IMR-90 (cell line): ENCODE measurements around the gene TMEM25. TPM values are rescaled to one million over a fixed set of nuclear protein-coding genes. Genes with fewer than 3 reads are reported as not detected.

Experiments
- ATAC-seq: fragments of 200-7000 bp; cut with Tn5 transposase; 2 replicates; pipeline ENCODE4 v1.9.1; 2020; ENCODE audit warnings: low read depth, mild to moderate bottlenecking, moderate library complexity
- BruUV-seq: library from RNA; stranded (reverse); fragments of 400-500 nt; replicated peaks from 2 replicates; lab custom pipeline; 2021; lab: Mats Ljungman, UMichigan
- CTCF ChIA-PET: fragments of 300-600 bp; formaldehyde crosslinking; extraction: SDS; loops from one replicate; lab custom pipeline; 2021; ENCODE audit warnings: antibody characterized with exemption; lab: Yijun Ruan, JAX
- POLR2A ChIA-PET: fragments of 300-600 bp; sonication (Branson Sonifier 250); formaldehyde crosslinking; loops from one replicate; lab custom pipeline; 2022; ENCODE audit warnings: antibody characterized with exemption; ENCODE audit not compliant: unreplicated experiment; lab: Charles Lee
- DNase-seq: peaks from one replicate; pipeline ENCODE4 v3.0.0; 2013
- H2AFZ ChIP-seq: replicated peaks from 2 replicates; pipeline ENCODE3; 2013; ENCODE audit warnings: low read length, mild to moderate bottlenecking; ENCODE audit not compliant: poor library complexity
- H2AK5ac ChIP-seq: 2 replicates; pipeline ENCODE4 v1.6.1; 2013; ENCODE audit warnings: low read depth, low read length, inconsistent platforms
- H2AK9ac ChIP-seq: replicated peaks from 2 replicates; pipeline ENCODE3; 2013; ENCODE audit warnings: mild to moderate bottlenecking, low read depth, low read length, moderate library complexity; ENCODE audit not compliant: poor library complexity
- H2BK120ac ChIP-seq: 2 replicates; pipeline ENCODE4 v1.6.1; 2013; ENCODE audit warnings: low read depth, low read length, inconsistent platforms
- H2BK15ac ChIP-seq: 3 replicates; pipeline ENCODE4 v1.6.1; 2013; ENCODE audit warnings: low read depth, low read length, inconsistent platforms
- H2BK20ac ChIP-seq: 2 replicates; pipeline ENCODE4 v1.6.1; 2013; ENCODE audit warnings: low read depth, mild to moderate bottlenecking, inconsistent platforms, low read length, moderate library complexity
- H2BK5ac ChIP-seq: 2 replicates; pipeline ENCODE4 v1.6.1; 2013; ENCODE audit warnings: mild to moderate bottlenecking, low read depth, low read length, inconsistent platforms; ENCODE audit not compliant: poor library complexity, severe bottlenecking
- H3K14ac ChIP-seq: replicated peaks from 2 replicates; pipeline ENCODE4 v1.6.1; 2013; ENCODE audit warnings: low read depth, low read length, inconsistent platforms
- H3K18ac ChIP-seq: 2 replicates; pipeline ENCODE4 v1.6.1; 2013; ENCODE audit warnings: low read depth, low read length, control low read depth
- H3K23ac ChIP-seq: 2 replicates; pipeline ENCODE4 v1.6.1; 2013; ENCODE audit warnings: low read depth, low read length, inconsistent platforms
- H3K27ac ChIP-seq: 2 replicates; pipeline ENCODE4 v1.5.1; 2013; ENCODE audit warnings: mild to moderate bottlenecking, control low read depth, low read length; ENCODE audit not compliant: insufficient read depth
- H3K27me3 ChIP-seq: 2 replicates; pipeline ENCODE4 v1.6.1; 2013; ENCODE audit warnings: low read length; ENCODE audit not compliant: control insufficient read depth, insufficient read depth
- H3K36me3 ChIP-seq: 2 replicates; pipeline ENCODE4 v1.6.1; 2013; ENCODE audit warnings: low read length, mixed read lengths; ENCODE audit not compliant: control insufficient read depth, insufficient read depth
- H3K4ac ChIP-seq: 2 replicates; pipeline ENCODE4 v1.6.1; 2013; ENCODE audit warnings: low read depth, low read length, inconsistent platforms
- H3K4me1 ChIP-seq: 2 replicates; pipeline ENCODE4 v1.6.1; 2013; ENCODE audit warnings: low read length, mixed read lengths; ENCODE audit not compliant: control insufficient read depth, insufficient read depth
- H3K4me2 ChIP-seq: 2 replicates; pipeline ENCODE4 v1.6.1; 2013; ENCODE audit warnings: low read depth, mild to moderate bottlenecking, control low read depth, low read length, moderate library complexity
- H3K4me3 ChIP-seq: 2 replicates; pipeline ENCODE4 v1.5.1; 2013; ENCODE audit warnings: low read depth, mild to moderate bottlenecking, control low read depth, low read length, moderate library complexity; ENCODE audit not compliant: insufficient read depth
- H3K56ac ChIP-seq: 2 replicates; pipeline ENCODE4 v1.6.1; 2013; ENCODE audit warnings: low read length, inconsistent platforms; ENCODE audit not compliant: insufficient read depth; ENCODE audit errors: extremely low read depth
- H3K79me1 ChIP-seq, 2 experiments: 2 replicates each; pipeline ENCODE4 v1.6.1; 2013; ENCODE audit warnings: low read length in 2 of 2, inconsistent platforms in 1 of 2, low read depth in 1 of 2
- H3K9ac ChIP-seq: 2 replicates; pipeline ENCODE4 v1.6.1; 2013; ENCODE audit warnings: low read depth, low read length, control low read depth
- H3K9me1 ChIP-seq: 2 replicates; pipeline ENCODE4 v1.6.1; 2013; ENCODE audit warnings: low read length, inconsistent platforms; ENCODE audit not compliant: insufficient read depth
- H3K9me3 ChIP-seq: 2 replicates; pipeline ENCODE4 v1.6.1; 2013; ENCODE audit warnings: low read length; ENCODE audit not compliant: control insufficient read depth, insufficient read depth
- H4K20me1 ChIP-seq: 2 replicates; pipeline ENCODE4 v1.6.1; 2013; ENCODE audit warnings: low read length, inconsistent platforms; ENCODE audit not compliant: insufficient read depth
- H4K5ac ChIP-seq: 2 replicates; pipeline ENCODE4 v1.6.1; 2013; ENCODE audit warnings: mild to moderate bottlenecking, low read depth, low read length, control low read depth
- H4K8ac ChIP-seq, 2 experiments: 2 replicates each; pipeline ENCODE4 v1.6.1; 2013; ENCODE audit warnings: low read depth in 2 of 2, low read length in 2 of 2, control low read depth in 1 of 2, inconsistent platforms in 1 of 2
- H4K91ac ChIP-seq: 2 replicates; pipeline ENCODE4 v1.6.1; 2013; ENCODE audit warnings: low read depth, low read length, inconsistent platforms; ENCODE audit not compliant: insufficient read depth
- BHLHE40 ChIP-seq: fragments of 150-350 bp; IDR thresholded peaks from 2 replicates; pipeline ENCODE4 v1.6.1; 2016; ENCODE audit warnings: mild to moderate bottlenecking, low read depth, low read length
- CEBPB ChIP-seq: IDR thresholded peaks from 2 replicates; pipeline ENCODE4 v1.6.1; 2012; ENCODE audit warnings: low read depth, low read length, improper control_type of control experiment
- SMC3 ChIP-seq: fragments of 150-350 bp; IDR thresholded peaks from 2 replicates; pipeline ENCODE4 v1.6.1; 2016; ENCODE audit warnings: low read depth, mild to moderate bottlenecking, antibody characterized with exemption, low read length, moderate library complexity
- WGBS, 2 experiments: methylation state at CpG; one replicate each; pipeline versions ENCODE4 v1.1.5 to v1.1.7; 2013; ENCODE audit warnings: missing lambda C conversion rate in 2 of 2; ENCODE audit not compliant: insufficient read length in 1 of 2; ENCODE audit errors: extremely low coverage in 2 of 2; 5-methylcytosine and 5-hydroxymethylcytosine counted together
- dilution Hi-C: fragments of 300-500 bp; cut with HindIII; formaldehyde crosslinking; loops from one replicate; pipeline ENCODE4 v1.14.3; 2018; ENCODE audit warnings: low sequenced_read_pairs; ENCODE audit not compliant: unreplicated experiment
- in situ Hi-C: fragments of 300-500 bp; cut with MboI; formaldehyde crosslinking; loops from 3 replicates; pipeline ENCODE4 v1.14.3; 2019; ENCODE audit warnings: low sequenced_read_pairs, inconsistent platforms, mixed read lengths
- intact Hi-C: fragments of 100-400 bp; cut with micrococcal nuclease; formaldehyde crosslinking; loops from 2 replicates; pipeline ENCODE4 v1.10.0; 2022
- polyA plus RNA-seq, 3 experiments: library from polyadenylated mRNA; depleted of rRNA; stranded (reverse); fragments of >200 nt; gene quantifications; 2 replicates each; pipeline ENCODE4 v1.2.3, GENCODE V29; 2012; ENCODE audit warnings: low replicate concordance in 1 of 3
- total RNA-seq: library from RNA; depleted of rRNA; stranded (reverse); fragments of >200 nt; gene quantifications from 2 replicates; pipeline ENCODE4 v1.2.3, GENCODE V29; 2012

Gene TMEM25
- total and polyA plus RNA-seq, 2 of the 4 experiments (the other 2 are of a cell fraction): 14.0 to 37.1 TPM

GRCh38 chr11:118536726-118537125 is 5.7 kb downstream of the TMEM25 start:
- DNase-seq (peak; percentile 50), ATAC-seq (peak; percentile 52)
- Histone ChIP-seq H3K9ac (no peak overlapping the region), H2BK20ac (no peak overlapping the region), H2BK15ac (no peak overlapping the region), H3K4me3 (no peak overlapping the region), H3K27me3 (no peaks in the 10 kb centered on the region), H4K20me1 (no peaks in the 10 kb centered on the region), H3K23ac (no peak overlapping the region), H2BK5ac (no peak overlapping the region), H3K18ac (no peak overlapping the region), H3K56ac (no peak overlapping the region), H4K8ac (no peak overlapping the region), H3K9me3 (no peaks in the 10 kb centered on the region), H3K4ac (no peak overlapping the region), H3K4me2 (no peak overlapping the region), H3K79me1 (0 out of 4 replicates have a peak, but pooled peaks cover 0 to 2% of the 10 kb centered on the region in 2 experiments), H2AK5ac (no peak overlapping the region; the same call in 1 of the 2 replicates), H3K9me1 (peaks cover 8% of the 10 kb centered on the region), H3K27ac (no peak overlapping the region), H2AK9ac (no peak overlapping the region), H2BK120ac (no peak overlapping the region), H4K91ac (no peak overlapping the region), H3K14ac (no peak overlapping the region), H3K36me3 (peaks cover 3% of the 10 kb centered on the region; the same call in 1 of the 2 replicates), H3K4me1 (peaks cover 2% of the 10 kb centered on the region; the same call in 1 of the 2 replicates), H2AFZ (no peak overlapping the region), H4K5ac (no peak overlapping the region)
- in situ Hi-C loops (no loop called here), dilution Hi-C loops (no loop called here), intact Hi-C loops (no loop called here)
- no CpG with 5 or more reads among the region's 5 CpGs for WGBS, 2 experiments
- BruUV-seq: no TSS peak
- CTCF ChIA-PET: no interaction called here
- TF ChIP-seq BHLHE40 (peak; percentile 23; the same call in 1 of the 2 replicates), SMC3 (no peak), CEBPB (peak; percentile 79)
- POLR2A ChIA-PET: no interaction called here
